GM18907 (cell line): Measurements from ENCODE around the gene FAM171A1.
A peak's percentile ranks its signal among the peaks of the same experiment; 100 is the strongest.
"Not testable (repeated sequence)": the region's sequence is repeated elsewhere in the genome, so short reads cannot be mapped to it uniquely, and the experiment has no call there.

ENCODE experiments used
- ATAC-seq: cut with Tn5 transposase; IDR thresholded peaks from one replicate; pipeline ENCODE4 v1.9.1; 2021; ENCODE audit warnings: mild to moderate bottlenecking, moderate library complexity; ENCODE audit not compliant: unreplicated experiment

Gene FAM171A1

GRCh38 chr10:15216700-15217099, 154.4 kb downstream of the FAM171A1 start:
- no peak for ATAC-seq

GRCh38 chr10:15214237-15214636, 156.9 kb downstream of the FAM171A1 start:
- ATAC-seq, result no peak

GRCh38 chr10:15213461-15213861, 157.6 kb downstream of the FAM171A1 start:
- no peak for ATAC-seq

- ATAC-seq, result no peak
Measured at GRCh38 chr10:15211464-15211979, 159.6 kb downstream of the FAM171A1 start.

GRCh38 chr10:15210521-15210920, 160.6 kb downstream of the FAM171A1 start:
- no peak for ATAC-seq

GRCh38 chr10:15209827-15210509, 161.1 kb downstream of the FAM171A1 start:
- ATAC-seq, result peak; percentile 81

GRCh38 chr10:15208221-15208620, 162.9 kb downstream of the FAM171A1 start:
- no peak for ATAC-seq

GRCh38 chr10:15207410-15207809, 163.7 kb downstream of the FAM171A1 start:
- ATAC-seq, result not testable (repeated sequence)

GRCh38 chr10:15202639-15203038, 168.4 kb downstream of the FAM171A1 start:
- ATAC-seq, result no peak

GRCh38 chr10:15202301-15202621, 168.8 kb downstream of the FAM171A1 start:
- not testable (repeated sequence) for ATAC-seq

- ATAC-seq, result no peak
Measured at GRCh38 chr10:15201589-15202300, 169.3 kb downstream of the FAM171A1 start.

- ATAC-seq, result no peak
Measured at GRCh38 chr10:15200626-15201025, 170.5 kb downstream of the FAM171A1 start.

GRCh38 chr10:15197911-15198310, 173.2 kb downstream of the FAM171A1 start:
- ATAC-seq, result no peak

GRCh38 chr10:15197276-15197675, 173.8 kb downstream of the FAM171A1 start:
- no peak for ATAC-seq

- ATAC-seq, result no peak
Measured at GRCh38 chr10:15196021-15196834, 174.9 kb downstream of the FAM171A1 start.

GRCh38 chr10:15189133-15189885, 181.8 kb downstream of the FAM171A1 start:
- peak; percentile 43 for ATAC-seq

- ATAC-seq, result no peak
Measured at GRCh38 chr10:15188603-15189002, 182.5 kb downstream of the FAM171A1 start.

GRCh38 chr10:15183689-15184481, 187.2 kb downstream of the FAM171A1 start:
- ATAC-seq, result no peak

GRCh38 chr10:15182540-15183207, 188.4 kb downstream of the FAM171A1 start:
- no peak for ATAC-seq
